Osteoblast (primary cell): ENCODE results near the gene OTUD5. TPM values are rescaled to one million over a fixed set of nuclear protein-coding genes. Genes with fewer than 3 reads are reported as not detected.
A peak's percentile ranks its signal among the peaks of the same experiment; 100 is the strongest.

Source experiments
- DNase-seq: peaks from one replicate; pipeline ENCODE4 v3.0.0; 2011; ENCODE audit warnings: low spot score, mixed read lengths; ENCODE audit not compliant: insufficient read length; ENCODE audit errors: missing footprints
- H2AFZ ChIP-seq: 2 replicates; pipeline ENCODE4 v1.6.0; 2011; ENCODE audit warnings: mild to moderate bottlenecking, low read length
- H3K27ac ChIP-seq: 2 replicates; pipeline ENCODE4 v1.5.1; 2011; ENCODE audit warnings: mild to moderate bottlenecking, low read depth, low read length, moderate library complexity
- H3K27me3 ChIP-seq: 2 replicates; pipeline ENCODE4 v1.6.0; 2012; ENCODE audit warnings: mild to moderate bottlenecking, control low read depth, inconsistent platforms, low read length, moderate library complexity; ENCODE audit not compliant: insufficient read depth
- H3K36me3 ChIP-seq: 2 replicates; pipeline ENCODE4 v1.5.1; 2011; ENCODE audit warnings: mild to moderate bottlenecking, low read length, control low read depth, moderate library complexity; ENCODE audit not compliant: insufficient read depth
- H3K4me1 ChIP-seq: 2 replicates; pipeline ENCODE4 v1.5.1; 2011; ENCODE audit warnings: mild to moderate bottlenecking, low read length, control low read depth, moderate library complexity; ENCODE audit not compliant: insufficient read depth
- H3K4me2 ChIP-seq: 2 replicates; pipeline ENCODE4 v1.6.0; 2011; ENCODE audit warnings: mild to moderate bottlenecking, low read length; ENCODE audit not compliant: insufficient read depth
- H3K4me3 ChIP-seq: fragments of 200-600 bp; sonication (generic); 3 replicates; pipeline ENCODE4 v1.5.1; 2012; ENCODE audit warnings: mild to moderate bottlenecking, low read length, inconsistent platforms; ENCODE audit not compliant: insufficient read depth
- H3K79me2 ChIP-seq: 2 replicates; pipeline ENCODE4 v1.6.0; 2012; ENCODE audit warnings: mild to moderate bottlenecking, low read length, control low read depth, inconsistent platforms; ENCODE audit not compliant: insufficient read depth
- H3K9me3 ChIP-seq: 2 replicates; pipeline ENCODE4 v1.5.1; 2011; ENCODE audit warnings: low read depth, low read length, control low read depth
- H4K20me1 ChIP-seq: 2 replicates; pipeline ENCODE4 v1.6.0; 2012; ENCODE audit warnings: mild to moderate bottlenecking, low read length, control low read depth; ENCODE audit not compliant: insufficient read depth
- CTCF ChIP-seq: IDR thresholded peaks from 2 replicates; pipeline ENCODE4 v1.5.1; 2011; ENCODE audit warnings: mild to moderate bottlenecking, low read depth, low read length, moderate library complexity; ENCODE audit errors: extremely low read depth
- total RNA-seq: library from RNA; depleted of rRNA; stranded (reverse); fragments of >200 nt; gene quantifications from 2 replicates; pipeline ENCODE4 v1.2.3, GENCODE V29; 2012

Gene OTUD5
- total RNA-seq, 1 donor, result 33.7 TPM

DNA sequence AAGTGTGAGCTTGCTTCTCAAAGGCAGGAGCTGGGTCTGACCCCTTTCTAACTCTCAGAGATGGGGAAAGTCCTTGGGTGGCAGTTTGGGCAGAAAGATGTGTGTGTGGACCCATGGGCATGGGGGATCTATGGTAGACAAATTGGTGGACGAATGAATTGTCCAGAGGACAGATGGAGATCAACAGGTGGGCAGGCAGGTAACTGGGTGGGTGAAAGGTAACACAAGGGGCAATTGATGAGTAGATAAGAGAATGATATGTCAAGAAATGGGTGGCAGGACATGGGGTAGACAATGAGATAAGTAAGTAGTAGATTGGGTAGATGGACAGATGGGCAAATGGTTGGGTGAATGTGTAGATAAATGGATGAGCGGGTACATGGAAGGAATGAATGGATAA, 17.2 kb upstream of the OTUD5 start:
- H3K4me1 ChIP-seq, result peaks cover 3% of the 10 kb centered on the region
- H2AFZ ChIP-seq, result no peak overlapping the region
- no peak for TF ChIP-seq CTCF
- H3K4me2 ChIP-seq, result no peak overlapping the region
- H3K4me3 ChIP-seq, result no peak overlapping the region
- no peaks in the 10 kb centered on the region for H3K79me2 ChIP-seq
- H4K20me1 ChIP-seq, result no peaks in the 10 kb centered on the region
- peaks cover 8% of the 10 kb centered on the region for H3K36me3 ChIP-seq
- no peak overlapping the region for H3K27ac ChIP-seq
- no peaks in the 10 kb centered on the region for H3K27me3 ChIP-seq
- no peaks in the 10 kb centered on the region for H3K9me3 ChIP-seq
- DNase-seq, result no peak

DNA sequence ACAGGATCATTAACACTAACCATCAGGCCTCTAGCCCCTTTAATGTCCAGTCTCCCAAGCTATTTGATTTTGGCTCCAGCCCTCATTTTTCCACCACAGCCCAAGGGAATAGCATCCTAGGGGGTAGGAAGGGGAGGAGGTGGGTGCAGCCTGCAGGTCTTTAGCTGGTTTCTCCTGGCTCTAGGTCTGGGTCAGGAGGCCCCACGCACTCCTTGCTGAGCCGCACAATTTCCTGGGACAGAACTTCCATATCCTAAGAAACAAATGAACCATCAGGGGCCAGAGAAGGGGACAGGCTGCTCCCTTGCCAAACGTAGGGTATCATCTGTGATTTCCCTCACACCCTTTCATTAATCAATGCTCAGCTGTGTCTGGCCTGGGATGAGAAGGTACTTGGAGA, 16.6 kb upstream of the OTUD5 start:
- H3K4me2 ChIP-seq, result no peak overlapping the region
- no peak overlapping the region for H2AFZ ChIP-seq
- no peaks in the 10 kb centered on the region for H3K27me3 ChIP-seq
- TF ChIP-seq CTCF, result no peak
- no peaks in the 10 kb centered on the region for H4K20me1 ChIP-seq
- H3K4me3 ChIP-seq, result no peak overlapping the region
- peaks cover 8% of the 10 kb centered on the region for H3K36me3 ChIP-seq
- no peak overlapping the region for H3K27ac ChIP-seq
- H3K4me1 ChIP-seq, result peaks cover 3% of the 10 kb centered on the region
- DNase-seq, result peak; percentile 75
- H3K79me2 ChIP-seq, result no peaks in the 10 kb centered on the region
- no peaks in the 10 kb centered on the region for H3K9me3 ChIP-seq

DNA sequence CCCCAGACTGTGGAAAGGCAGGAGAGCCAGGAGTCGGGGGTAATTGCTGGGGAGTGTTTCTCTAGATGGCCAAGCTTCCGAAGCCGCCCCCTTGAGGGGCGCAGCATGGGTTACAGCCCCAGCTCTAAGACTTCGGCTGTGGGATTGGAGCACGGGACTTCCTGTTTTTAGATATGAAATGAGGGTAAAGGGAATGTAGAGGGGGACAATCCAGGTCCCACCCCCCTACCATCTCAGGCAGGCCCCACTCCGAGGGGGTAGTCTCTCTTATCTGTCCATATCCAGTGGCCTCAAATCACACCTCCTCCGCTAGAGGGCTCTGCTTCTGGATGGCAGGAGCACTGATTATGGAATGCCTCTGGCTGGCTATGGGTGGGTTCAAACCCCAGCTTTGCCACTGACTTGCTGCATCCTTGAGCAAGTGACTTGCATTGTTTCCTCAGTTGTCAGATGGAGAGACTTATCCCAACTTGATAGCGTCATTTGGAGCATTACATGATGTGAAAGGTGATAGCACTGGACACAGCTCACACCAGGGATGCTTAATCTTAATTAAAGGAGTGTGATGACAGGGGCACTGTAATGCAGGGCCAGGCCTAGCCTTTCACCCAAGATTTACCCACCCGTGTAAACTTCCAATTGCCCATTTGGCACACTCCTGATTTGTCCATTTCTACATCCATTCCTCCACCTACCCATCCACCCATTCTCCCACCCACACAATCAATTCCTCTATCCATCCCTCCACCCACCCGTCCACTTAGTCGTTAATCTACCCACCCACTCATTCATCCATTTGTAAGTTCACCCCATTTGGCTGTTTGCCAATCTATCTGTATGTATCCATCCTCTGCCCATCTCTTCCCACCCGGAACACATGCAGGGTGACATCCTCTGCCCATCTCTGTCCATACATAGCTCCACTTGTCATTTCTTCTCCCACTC, 15.1 kb upstream of the OTUD5 start:
- no peak overlapping the region for H2AFZ ChIP-seq
- peak; percentile 94 for DNase-seq
- H3K79me2 ChIP-seq, result no peaks in the 10 kb centered on the region
- peak; percentile 63 for TF ChIP-seq CTCF
- H3K36me3 ChIP-seq, result peaks cover 4% of the 10 kb centered on the region
- peak overlapping the region; percentile 75 for H3K4me2 ChIP-seq
- no peak overlapping the region for H3K27ac ChIP-seq
- H3K9me3 ChIP-seq, result no peaks in the 10 kb centered on the region
- H4K20me1 ChIP-seq, result no peaks in the 10 kb centered on the region
- no peaks in the 10 kb centered on the region for H3K27me3 ChIP-seq
- H3K4me3 ChIP-seq, result peak overlapping the region; percentile 64
- peaks cover 5% of the 10 kb centered on the region for H3K4me1 ChIP-seq

GRCh38 chrX:48971249-48972219, 14.1 kb upstream of the OTUD5 start, which contains the start of gene KCND1:
Gene KCND1 (minus strand): TSS chrX:48971844. CDS start chrX:48970271, 1,573 bp downstream.
- H3K27ac ChIP-seq, result no peak within 1 kb of the TSS
- no peaks in the 10 kb centered on the region for H3K9me3 ChIP-seq
- peak within 1 kb of the TSS; percentile 75 for H3K4me2 ChIP-seq
- no peak for TF ChIP-seq CTCF
- H3K36me3 ChIP-seq, result peaks cover 4% of the 10 kb centered on the region
- H3K4me3 ChIP-seq, result peak within 1 kb of the TSS; percentile 64
- DNase-seq, result peak; percentile 83
- peak within 1 kb of the TSS; percentile 29 for H2AFZ ChIP-seq
- H3K4me1 ChIP-seq, result peaks cover 9% of the 10 kb centered on the region
- H4K20me1 ChIP-seq, result no peaks in the 10 kb centered on the region
- no peaks in the 10 kb centered on the region for H3K27me3 ChIP-seq
- H3K79me2 ChIP-seq, result no peaks in the 10 kb centered on the region
